Amniotic epithelial cell (primary cell): Measurements from ENCODE around the gene PRDM1.
"Not testable (repeated sequence)": the region's sequence is repeated elsewhere in the genome, so short reads cannot be mapped to it uniquely, and the experiment has no call there.

Experiments used
- DNase-seq: peaks from one replicate; pipeline ENCODE4 v3.0.0-alpha.2; 2010; ENCODE audit warnings: low read depth

Gene PRDM1

DNA sequence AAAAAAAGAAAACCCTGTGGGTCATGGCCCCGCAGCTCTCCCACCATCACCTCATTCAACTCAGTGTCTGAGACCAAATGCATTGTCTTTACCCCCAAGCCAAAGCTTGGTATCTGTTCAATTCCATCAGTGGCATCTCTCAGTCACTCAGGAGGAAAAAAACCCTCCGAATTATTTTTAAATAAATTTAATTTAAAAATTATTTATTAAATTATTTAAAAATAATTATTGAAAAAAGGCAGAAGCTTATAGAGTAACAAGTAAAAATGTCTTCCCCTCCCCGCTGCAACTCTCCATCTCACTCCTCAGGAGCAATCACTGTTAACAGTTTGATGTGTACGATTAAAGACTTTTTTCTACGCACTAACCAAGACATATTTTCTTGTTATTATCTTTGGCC lies 50.7 kb downstream of the PRDM1 start:
- no peak for DNase-seq

DNA sequence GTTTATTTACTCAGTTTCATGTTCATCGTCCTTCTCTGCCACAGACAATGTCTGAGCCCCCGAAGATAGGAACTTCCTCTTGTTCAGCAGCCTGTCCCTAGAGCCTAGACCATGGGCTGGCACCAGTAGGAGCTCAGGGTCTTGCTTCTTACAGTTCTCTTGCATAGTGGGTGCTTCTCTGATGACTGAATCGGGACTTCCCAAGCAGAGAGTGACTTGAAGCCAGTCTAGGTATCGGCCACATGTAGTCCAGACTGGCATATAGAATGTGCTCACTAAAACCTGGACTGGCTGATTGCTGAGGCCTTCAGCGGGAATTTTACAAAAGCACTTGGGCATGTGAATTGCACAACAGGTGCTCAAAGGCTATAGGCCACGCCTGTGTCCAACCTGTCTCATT lies 52.0 kb downstream of the PRDM1 start:
- no peak for DNase-seq

DNA sequence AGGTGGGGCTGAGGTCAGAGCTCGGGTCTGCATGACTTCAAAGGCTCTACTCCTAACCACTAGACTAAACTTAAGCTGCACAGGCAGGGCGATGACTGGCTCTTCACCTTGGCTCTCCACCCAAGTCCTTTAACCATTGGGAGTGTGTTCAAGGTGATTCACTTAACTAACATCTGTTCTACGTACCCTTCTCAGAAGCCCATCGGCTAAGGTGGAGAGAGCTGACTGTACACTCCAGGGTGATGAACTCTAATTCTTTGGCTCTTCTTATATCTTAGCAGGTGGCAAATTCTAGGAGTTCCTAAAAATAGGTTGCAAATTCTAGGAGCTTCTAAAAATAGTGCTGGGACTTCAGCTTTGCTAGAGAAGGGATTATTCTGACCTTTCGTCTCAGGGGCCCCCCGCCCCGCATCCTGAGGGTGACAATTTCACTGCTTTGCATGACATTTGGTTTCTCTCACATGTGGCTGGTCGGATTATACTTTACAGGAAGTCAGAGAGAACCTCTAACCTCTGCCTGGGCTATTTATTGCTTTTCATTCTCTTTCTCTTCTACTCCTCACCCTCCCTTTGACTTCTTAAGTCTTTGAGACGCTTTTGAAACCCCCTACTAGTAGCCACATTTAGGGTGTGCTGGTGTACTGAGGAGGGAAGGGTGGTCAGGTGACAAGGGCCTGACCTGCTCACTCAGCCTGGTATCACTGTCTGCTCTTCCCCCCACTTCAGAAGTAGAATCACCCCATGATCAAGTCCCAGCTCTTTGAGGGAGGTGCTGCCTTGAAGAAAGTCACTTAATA lies 55.5 kb downstream of the PRDM1 start:
- no peak for DNase-seq

DNA sequence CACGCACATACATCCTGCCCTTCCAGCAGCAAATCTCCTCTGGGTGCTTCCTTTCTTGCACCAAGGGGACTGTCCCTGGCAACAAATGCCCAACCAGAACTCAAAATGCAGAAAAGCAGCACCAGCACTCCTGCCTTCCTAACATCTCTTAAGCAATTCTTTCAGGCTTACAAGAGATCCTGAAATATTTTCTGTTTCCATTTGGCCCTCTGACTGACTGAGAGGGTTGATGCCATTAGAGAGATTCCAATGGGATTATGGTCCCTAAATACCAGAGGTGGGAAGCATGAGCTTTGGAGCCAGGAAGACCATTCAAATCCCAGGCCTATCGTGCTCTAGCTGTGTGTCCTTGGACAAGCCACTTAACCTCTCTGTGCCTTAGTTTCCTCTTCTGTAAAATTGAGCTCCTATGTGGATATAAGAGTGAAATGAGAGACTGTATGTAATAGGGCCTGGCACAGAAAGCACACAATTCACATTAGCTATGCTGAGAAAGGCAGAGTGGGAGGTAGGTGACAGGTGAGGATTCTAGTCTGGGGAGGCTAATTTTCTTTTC lies 56.8 kb downstream of the PRDM1 start:
- DNase-seq: no peak

DNA sequence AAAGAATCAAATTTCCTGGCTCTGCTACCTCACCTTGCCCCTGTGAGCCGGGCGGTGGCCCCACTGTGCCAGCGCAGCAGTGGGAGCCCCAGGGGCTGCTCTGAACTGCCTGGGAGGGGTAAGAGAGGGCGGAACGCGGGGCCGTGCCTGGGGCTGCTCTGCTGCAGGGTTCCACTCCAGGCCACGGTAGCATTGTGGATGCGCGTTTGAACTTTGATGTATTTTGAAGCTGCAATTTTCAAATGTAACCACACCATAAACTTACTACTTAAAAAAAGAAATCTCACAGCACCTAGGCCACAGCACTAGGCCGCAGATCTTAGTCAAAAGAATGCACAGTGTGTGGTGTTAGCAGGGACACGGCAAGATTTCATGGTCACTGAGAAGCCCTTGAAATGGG lies 57.5 kb downstream of the PRDM1 start:
- DNase-seq: no peak

DNA sequence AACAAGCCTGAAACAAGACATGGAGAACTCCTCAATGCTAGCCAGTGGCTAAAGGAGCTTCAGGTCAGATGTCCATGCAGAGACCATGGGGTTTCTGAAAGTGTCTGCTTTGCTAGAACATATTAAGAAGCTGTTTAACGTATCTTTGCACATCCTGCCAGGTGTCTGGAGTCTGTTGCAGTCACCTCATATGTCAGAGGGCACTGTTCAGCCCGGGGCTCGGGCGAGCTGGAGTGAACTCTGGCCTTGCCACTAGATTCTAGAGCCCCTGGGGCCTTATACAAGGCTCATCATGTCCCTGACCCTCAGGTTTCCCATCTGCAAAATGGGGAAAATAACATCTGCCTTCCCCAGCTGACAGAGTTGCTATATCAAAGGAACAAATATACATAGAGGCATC lies 59.0 kb downstream of the PRDM1 start:
- no peak for DNase-seq

DNA sequence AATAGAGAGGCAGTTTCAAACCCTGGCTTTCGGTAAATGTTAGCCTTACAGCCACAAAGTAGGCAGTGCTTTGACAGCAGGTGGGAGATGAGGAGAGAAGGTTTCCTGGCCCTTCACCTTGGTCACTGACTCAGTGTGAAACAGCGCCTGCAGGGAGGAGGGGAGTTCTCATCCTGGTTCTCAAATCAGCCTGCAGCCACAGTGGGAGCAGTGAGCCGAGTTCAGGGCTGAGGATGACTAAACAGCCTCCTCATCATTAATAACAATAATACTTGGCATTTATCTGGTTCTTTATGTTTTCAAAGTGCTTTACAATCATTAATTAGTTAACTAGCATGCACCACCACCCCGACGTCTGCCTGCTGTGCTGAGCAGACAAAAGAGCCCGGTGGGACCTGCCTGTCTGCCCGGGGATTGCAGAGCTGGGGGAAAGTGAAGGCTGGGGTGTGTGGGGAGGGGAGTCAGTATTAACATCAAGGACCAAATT lies 59.6 kb downstream of the PRDM1 start:
- peak; percentile 40 for DNase-seq

DNA sequence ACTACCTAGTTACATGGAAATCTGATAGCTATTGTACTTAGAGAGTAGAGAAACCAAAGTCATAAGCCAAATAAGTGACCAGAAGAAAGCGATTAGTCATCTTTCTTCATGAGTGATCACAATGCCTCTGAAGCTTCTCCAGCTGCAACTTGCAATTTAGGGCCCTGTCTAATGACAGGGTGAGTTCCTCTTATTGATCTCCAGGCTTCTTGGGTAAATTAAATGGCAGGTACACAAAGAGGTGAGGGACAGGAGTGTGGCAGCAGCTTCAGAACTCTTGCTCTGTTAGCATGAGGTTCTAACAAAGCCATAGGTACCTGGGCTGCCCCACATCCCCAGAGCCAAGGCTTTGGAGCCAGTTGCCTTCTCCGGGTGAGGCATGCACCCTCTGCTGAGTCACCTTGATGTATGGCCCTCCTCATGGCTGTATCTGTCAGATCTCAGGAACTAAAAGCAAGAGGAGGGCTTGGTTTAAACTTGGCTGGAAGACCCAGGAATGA lies 60.8 kb downstream of the PRDM1 start:
- no peak for DNase-seq

DNA sequence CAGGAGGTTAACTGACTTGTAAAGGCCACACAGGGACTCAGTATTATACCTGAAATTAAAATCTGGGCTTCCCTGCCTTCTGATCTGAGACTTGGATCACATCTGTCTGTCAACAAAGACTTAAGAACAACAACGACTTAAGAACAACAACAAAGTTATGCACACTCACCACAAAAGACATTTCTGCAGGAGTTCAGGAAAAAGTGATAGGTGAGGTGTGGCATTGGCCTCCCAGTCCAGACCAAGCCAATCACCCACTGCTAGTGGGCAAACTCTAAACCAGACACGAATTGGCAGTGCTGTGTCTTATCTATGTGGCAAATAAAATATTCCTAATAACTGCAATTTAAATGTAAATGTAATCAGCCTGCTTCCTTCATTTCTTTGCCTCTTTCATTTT lies 61.3 kb downstream of the PRDM1 start:
- DNase-seq: no peak

DNA sequence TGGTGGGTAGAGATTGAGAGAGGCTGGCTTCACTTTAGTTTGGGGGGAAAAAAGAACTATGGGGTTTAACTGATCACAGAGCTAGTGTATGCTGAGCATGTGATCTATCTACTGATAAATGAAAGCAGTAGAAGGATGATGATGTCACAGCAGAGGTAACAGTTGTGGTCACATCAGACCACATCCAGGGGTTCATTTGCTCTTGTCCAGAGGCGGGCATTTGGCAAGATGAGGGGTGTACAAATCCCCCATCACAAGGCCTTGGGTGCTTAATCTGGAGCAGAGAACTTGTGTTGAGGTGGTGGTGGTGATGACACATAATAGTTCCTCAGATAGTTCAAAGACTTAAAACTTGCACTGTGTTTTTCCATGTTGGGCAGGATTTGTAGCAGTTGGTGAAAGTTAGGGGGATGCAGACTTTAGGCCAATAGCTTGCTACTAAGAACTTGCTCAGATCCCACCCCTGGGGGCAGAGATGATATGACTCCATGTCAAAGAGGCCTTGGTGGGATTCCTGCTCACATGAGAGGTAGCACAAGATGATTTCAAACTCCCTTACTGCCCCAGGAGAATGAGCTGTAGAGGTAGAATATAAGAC lies 63.4 kb downstream of the PRDM1 start:
- DNase-seq: no peak

DNA sequence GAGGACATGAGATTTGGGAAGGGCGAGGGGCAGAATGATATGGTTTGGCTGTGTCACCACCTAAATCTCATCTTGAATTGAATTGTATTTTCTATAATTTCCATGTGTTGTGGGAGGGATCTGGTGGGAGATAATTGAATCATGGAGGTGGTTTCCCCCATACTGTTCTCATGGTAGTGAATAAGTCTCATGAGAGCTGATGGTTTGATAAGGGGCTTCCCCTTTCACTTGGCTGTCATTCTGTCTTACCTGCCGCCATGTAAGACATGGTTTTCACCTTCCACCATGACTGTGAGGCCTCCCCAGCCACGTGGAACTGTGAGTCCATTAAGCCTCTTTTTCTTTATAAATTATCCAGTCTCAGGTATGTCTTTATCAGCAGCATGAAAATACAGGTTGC lies 66.3 kb downstream of the PRDM1 start:
- not testable (repeated sequence) for DNase-seq

DNA sequence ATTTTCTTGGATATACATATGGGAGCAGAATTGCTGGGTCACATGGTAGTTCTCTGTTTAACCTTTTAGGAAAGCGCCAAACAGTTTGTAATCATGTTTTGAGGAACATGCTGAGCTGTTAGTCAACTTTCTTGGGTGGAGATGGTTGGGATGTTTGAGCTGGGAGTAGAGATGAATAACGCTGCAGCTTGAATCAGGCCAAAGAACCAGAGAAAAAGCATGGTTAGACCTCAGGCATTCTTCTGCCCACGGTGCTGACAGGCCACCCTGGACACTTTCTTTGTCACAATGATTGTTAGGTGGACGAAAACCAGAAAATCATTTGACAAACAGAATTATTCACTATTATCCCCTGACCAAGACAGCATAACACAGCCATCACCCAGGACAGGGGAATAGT lies 66.8 kb downstream of the PRDM1 start:
- no peak for DNase-seq

DNA sequence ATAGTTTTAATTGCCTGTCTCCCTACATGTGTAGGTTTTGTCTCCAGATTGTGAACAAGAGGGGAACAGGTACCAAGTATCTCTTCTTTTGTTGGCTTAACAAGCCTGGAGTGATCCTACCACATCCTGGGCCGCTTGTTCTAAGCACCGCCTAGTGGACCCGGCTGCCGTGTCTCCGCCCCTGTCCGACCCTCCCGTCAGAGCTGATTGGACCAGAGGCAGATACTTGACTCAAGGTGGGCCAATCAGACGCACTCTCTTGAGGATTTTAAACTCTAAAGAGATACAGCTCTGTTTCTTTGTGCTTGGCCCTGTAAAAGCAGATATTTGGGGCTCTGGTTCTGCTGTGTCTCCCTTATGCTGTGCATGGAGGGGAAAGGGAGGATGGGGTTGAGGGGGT lies 68.2 kb downstream of the PRDM1 start:
- DNase-seq: no peak

DNA sequence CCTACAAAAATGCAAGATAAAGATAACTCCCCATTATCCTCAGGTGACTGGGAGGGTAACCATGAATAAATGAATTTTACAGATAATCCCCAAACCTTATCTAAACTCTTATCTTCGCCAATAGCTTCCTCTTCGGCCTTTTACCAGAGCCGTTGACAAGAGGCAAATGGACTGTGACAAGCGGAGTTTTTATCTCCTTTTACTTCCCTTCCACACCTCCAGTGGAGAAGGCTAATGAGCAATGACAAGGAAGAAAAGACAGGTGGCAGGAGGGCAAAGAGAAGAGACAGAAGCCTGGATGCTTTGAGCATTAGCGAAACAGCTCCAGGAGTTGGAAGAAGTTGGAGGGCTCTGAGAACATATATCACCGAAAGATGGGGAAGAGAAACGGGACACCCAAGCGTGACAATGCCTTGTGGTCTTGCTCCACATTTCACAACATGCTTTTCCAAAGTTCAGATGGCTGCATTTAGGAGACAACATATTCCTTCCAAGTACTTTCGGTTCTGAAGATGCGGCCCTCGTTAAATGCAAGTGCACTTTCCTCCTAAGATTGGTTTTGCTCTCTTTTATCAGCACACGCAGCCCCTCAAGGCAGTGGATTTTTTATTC lies 69.2 kb downstream of the PRDM1 start:
- no peak for DNase-seq

DNA sequence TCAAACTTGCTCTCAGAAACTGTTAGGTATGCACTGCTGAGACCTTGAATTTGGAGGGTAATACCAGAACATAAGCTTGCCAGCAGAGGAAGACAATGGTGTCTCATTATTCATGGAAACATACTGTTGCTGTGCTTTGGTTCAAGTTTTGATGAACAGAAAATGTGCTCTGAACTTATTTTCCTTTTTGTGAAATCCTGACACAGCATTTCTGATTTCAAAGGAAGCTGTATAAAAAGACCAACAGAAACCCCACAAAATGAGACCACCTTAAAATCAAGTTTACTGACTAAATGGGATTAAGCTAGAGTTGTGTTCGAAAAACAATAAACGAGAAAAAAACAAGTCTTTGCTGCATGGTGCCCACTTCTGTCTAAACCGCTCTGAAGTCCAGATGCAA lies 70.3 kb downstream of the PRDM1 start:
- DNase-seq: no peak

DNA sequence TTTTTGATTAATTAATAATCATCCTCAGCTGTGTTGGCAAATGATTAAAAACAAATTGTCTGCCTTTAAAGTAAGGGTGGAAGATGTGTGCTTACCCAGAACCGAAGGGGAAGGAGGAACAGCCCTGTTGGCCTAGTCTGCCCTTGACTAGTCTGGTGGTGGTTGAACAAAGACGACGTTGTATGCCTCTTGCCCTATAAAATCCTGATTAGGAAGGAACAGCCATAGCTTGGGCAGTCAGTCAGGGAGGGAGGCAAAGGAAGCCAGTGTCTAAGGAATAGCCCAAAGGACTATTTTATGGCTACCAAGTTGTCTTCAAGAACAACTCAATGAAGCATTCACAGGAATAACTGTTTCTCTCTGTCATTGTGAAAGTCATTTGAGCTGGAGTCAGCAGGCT lies 70.7 kb downstream of the PRDM1 start:
- no peak for DNase-seq

DNA sequence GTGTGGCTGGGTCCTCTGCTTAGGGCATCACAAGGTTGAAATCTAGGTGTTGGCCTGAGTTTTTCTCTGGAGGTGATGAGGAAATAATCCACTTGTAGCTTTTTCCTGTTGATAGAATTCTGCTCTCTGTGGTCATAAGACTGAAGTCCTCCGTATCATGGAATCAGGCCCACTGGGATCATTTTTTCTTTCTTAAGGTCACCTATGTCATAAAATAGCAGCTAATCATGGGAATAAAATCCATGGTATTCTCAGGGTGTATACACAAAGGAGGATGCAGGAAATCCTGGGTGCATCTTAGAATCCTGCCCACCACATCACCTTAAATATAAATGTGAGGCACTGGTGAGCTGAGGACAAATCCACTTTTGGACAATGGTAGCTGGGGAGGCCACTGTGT lies 72.7 kb downstream of the PRDM1 start:
- DNase-seq: no peak
